ENCODE data around the gene RRAGD.

RRAGD gene

DNA sequence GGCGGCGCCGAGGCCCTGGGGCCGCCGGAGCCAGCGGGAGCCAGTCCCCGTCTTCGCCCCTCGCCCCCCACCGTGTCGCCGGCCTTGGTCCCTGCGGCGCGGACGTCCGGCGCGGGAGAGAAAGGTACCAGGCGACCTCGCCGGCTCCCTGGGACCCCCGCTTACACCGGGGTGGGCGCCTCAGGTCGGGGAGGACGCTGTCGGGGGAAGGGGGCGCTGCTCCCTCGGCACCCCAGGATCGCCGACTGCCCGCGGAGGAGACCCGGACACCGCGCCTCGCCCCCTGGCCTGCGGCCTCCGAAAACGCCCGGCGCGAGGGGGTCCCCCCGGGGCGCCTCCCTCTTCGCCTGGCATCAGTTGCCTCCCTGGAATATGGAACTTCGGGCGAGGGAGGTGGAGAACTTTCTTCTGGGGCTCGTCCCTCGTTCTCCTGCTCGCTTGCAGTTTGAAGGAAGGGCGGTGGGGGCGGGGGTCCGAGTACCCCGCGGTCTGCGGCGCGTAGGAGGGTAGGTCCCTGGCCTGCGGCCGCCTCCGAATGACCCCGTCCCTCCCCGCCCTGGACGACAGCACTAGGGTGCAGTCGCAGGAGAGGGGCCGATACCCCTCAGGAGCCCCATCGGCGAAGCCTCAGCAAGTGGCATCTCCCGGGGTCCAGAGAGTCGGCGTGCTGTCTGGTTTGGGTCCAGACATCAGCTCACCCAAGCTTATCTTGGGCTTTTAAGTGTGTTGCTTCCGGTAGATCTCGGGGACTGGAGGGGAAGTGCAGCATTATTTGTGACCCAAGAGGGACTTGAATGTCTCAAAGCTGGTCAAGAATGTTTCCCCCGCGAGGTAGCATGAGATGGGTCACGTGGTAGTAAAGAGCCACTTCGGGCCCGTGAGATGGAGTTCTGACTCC, 21.4 kb upstream of the RRAGD start:
- Mint-ChIP-seq H3K27me3 (peaks cover 3% of the 10 kb centered on the region), H3K36me3 (ENCODE audit: low read depth) (peaks cover 2% of the 10 kb centered on the region), H3K4me3 (peak overlapping the region; percentile 77), H3K9me3 (no peaks in the 10 kb centered on the region), H3K27ac (peak overlapping the region; percentile 47), H3K4me1 (ENCODE audit: low read depth) (peaks cover 23% of the 10 kb centered on the region)
- peak; percentile 61 for DNase-seq

DNA sequence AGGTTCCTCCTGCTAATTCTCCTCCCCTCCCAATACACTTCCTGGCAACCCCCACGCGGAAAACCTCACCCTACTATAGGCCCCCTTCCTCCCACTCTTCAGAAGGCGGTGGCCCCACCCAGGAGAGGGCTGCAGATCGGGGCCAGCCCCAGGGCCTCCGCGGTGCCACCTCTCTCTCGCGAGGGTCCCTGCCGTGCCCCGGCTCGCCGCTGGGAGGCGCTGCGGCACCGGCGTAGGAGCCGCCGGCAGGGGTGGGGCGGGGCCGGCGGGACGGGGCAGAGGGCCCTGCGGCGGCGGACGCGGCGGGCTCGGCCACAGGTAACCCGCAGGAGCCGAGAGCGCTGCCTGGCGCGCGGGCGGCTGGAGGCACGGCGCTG, 20.8 kb upstream of the RRAGD start, which contains the start of gene ANKRD6:
ANKRD6 (plus strand) TSS at position 278 of the 377 bp plus-strand sequence. CDS start 133,825 bp downstream, outside the sequence.
- peak within 1 kb of the TSS; percentile 47 for H3K27ac Mint-ChIP-seq
- H3K4me3 Mint-ChIP-seq: peak within 1 kb of the TSS; percentile 77
- peak; percentile 94 for DNase-seq
- peaks cover 3% of the 10 kb centered on the region for H3K27me3 Mint-ChIP-seq
- H3K4me1 Mint-ChIP-seq (ENCODE audit: low read depth): peaks cover 23% of the 10 kb centered on the region
- no peaks in the 10 kb centered on the region for H3K9me3 Mint-ChIP-seq
- peaks cover 2% of the 10 kb centered on the region for H3K36me3 Mint-ChIP-seq (ENCODE audit: low read depth)

DNA sequence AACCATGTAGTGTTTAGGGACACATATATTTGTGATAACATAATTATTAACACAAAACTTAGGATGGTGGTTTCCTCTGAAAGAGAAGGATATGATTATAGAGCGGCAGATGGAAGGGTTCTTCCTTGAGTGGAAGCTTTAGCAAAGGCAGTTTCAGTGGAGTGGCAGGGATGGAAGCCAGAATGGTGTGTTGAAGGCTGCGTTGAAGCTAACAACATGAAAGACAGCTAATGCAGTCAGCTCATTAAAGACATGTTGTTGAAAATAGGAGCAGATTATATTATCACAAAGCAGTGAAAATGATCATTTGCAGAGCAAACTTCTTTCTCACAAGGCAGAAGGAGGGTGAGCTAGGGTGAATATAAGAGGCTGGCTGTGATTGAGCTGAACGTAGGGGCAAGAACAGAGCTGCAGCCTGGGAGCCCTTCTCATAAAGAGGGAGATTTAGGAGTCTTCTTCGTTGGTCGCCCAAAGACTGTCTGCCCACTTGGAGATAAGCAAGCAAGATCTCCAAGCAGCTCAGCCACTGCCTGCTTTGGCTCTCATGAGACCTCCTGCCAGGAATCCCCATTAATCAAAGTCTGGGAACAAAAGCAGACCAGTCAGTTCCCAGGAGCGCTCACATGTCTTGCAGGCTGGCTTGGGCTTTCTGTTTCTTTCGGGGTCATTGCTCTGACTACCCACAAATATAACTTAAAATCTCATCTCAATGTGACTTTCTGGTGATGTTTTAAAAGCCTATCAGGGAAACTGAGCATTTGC, 18.3 kb upstream of the RRAGD start:
- Mint-ChIP-seq H3K9me3 (no peaks in the 10 kb centered on the region), H3K36me3 (ENCODE audit: low read depth) (peaks cover 2% of the 10 kb centered on the region), H3K27ac (no peak overlapping the region), H3K4me3 (no peak overlapping the region), H3K27me3 (peaks cover 6% of the 10 kb centered on the region), H3K4me1 (ENCODE audit: low read depth) (peaks cover 21% of the 10 kb centered on the region)
- DNase-seq: no peak

DNA sequence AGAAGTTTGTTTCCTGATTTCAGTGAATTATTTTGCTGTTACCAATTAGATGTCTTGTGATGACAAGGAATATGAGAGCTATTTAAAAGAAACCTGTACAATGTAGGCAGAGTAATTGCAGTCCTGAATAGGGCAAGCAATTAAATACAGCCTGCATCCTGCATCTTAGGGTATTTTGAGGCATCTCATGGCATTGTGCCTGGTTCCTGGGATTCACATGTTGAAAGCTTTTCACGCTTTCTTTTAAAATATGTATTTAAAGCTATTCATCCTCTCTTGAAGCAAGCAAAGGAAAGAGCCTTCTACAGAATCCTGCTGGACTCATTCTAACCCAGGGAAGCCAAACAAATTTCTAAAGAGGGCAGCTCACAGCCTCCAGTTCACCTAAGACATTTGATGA, 4.7 kb upstream of the RRAGD start:
- DNase-seq: no peak
- peaks cover 14% of the 10 kb centered on the region for H3K27me3 Mint-ChIP-seq
- H3K9me3 Mint-ChIP-seq: no peaks in the 10 kb centered on the region
- H3K4me1 Mint-ChIP-seq (ENCODE audit: low read depth): peaks cover 13% of the 10 kb centered on the region
- no peak overlapping the region for H3K27ac Mint-ChIP-seq
- H3K4me3 Mint-ChIP-seq: no peak overlapping the region
- H3K36me3 Mint-ChIP-seq (ENCODE audit: low read depth): no peaks in the 10 kb centered on the region

- Mint-ChIP-seq H3K9me3 (no peaks in the 10 kb centered on the region), H3K4me3 (no peak overlapping the region), H3K4me1 (ENCODE audit: low read depth) (peaks cover 21% of the 10 kb centered on the region), H3K27me3 (peaks cover 14% of the 10 kb centered on the region), H3K27ac (no peak overlapping the region), H3K36me3 (ENCODE audit: low read depth) (no peaks in the 10 kb centered on the region)
- no peak for DNase-seq
These were observed 3.1 kb upstream of the RRAGD start for GRCh38 chr6:89415185-89415584.

GRCh38 chr6:89414215-89414614, 2.1 kb upstream of the RRAGD start:
- Mint-ChIP-seq H3K4me1 (ENCODE audit: low read depth) (peaks cover 22% of the 10 kb centered on the region), H3K9me3 (no peaks in the 10 kb centered on the region), H3K36me3 (ENCODE audit: low read depth) (no peaks in the 10 kb centered on the region), H3K27ac (no peak overlapping the region), H3K4me3 (no peak overlapping the region), H3K27me3 (peaks cover 11% of the 10 kb centered on the region)
- DNase-seq: no peak

GRCh38 chr6:89413006-89413400, 930 bp upstream of the RRAGD start:
- H3K9me3 Mint-ChIP-seq: no peaks in the 10 kb centered on the region
- peaks cover 22% of the 10 kb centered on the region for H3K4me1 Mint-ChIP-seq (ENCODE audit: low read depth)
- H3K4me3 Mint-ChIP-seq: peak overlapping the region; percentile 85
- H3K27ac Mint-ChIP-seq: peak overlapping the region; percentile 88
- H3K27me3 Mint-ChIP-seq: peaks cover 11% of the 10 kb centered on the region
- H3K36me3 Mint-ChIP-seq (ENCODE audit: low read depth): no peaks in the 10 kb centered on the region
- DNase-seq: peak; percentile 36

DNA sequence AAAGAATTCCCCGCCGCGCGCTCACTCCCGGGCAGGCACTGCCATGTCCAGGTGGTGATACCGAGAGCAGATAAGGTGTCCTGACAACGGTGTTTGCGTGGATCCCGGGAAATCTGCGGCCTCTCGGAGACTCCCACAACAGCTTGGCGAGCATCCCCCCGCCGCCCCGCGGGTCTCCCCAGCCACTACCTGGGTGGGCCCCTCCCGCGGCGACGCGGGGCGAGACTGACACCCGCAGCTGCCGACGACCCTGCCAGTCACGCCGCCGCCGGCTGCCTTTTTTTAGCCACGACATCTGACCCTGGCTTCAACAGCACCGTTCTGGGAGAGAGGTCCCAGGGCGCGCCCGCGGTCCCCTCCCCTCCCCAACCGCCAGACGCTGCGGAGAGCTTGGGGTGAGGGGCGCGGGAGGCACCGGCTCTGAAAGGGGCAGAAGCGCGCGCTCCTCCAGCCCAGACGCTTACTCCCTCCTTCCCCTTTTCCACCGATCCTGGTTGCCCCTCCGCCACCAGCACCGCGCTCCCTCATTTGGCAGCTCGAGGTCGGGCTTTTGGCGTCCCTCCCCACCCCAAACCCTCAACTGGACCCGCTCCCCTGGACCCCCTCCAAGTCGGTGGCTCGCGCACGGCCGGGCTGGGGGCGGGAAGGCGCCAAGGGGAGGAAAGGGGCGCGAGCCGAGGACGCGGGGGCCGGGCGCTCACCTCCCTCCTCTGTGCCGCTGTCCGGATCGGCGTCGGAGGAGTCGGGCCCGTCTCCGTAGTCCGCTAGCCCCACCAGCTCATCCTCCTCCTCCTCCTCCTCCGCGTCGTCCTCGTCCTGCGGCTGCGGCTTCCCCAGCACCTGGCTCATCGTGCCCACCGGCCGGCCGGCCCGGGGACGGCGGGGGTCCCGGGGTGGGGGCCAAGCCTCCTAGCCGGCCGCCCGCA, 665 bp downstream of the RRAGD start:
- H3K4me1 Mint-ChIP-seq (ENCODE audit: low read depth): peaks cover 22% of the 10 kb centered on the region
- H3K27ac Mint-ChIP-seq: peak overlapping the region; percentile 71
- H3K36me3 Mint-ChIP-seq (ENCODE audit: low read depth): no peaks in the 10 kb centered on the region
- peaks cover 11% of the 10 kb centered on the region for H3K27me3 Mint-ChIP-seq
- peak; percentile 68 for DNase-seq
- no peaks in the 10 kb centered on the region for H3K9me3 Mint-ChIP-seq
- H3K4me3 Mint-ChIP-seq: peak overlapping the region; percentile 79

DNA sequence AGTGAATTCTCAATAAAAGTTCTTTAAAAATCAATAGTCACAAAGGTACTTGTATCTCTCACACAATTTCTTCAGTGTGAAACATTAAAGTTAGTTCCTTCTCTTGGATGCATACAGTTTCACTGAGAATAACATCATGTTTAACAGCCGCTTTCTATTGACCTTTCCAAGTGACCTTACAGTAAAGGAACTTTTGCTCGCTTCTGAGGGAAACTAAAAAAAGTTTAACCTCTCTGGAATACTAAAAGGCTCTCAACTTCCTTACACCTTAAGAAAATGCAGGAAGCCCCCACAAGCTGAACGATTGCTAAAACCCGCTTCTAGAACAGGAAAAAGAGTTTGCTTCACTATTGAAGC, 1.3 kb downstream of the RRAGD start:
- Mint-ChIP-seq H3K27me3 (peaks cover 11% of the 10 kb centered on the region), H3K27ac (peak overlapping the region; percentile 71), H3K9me3 (no peaks in the 10 kb centered on the region), H3K4me3 (peak overlapping the region; percentile 79), H3K4me1 (ENCODE audit: low read depth) (peaks cover 22% of the 10 kb centered on the region), H3K36me3 (ENCODE audit: low read depth) (no peaks in the 10 kb centered on the region)
- no peak for DNase-seq

DNA sequence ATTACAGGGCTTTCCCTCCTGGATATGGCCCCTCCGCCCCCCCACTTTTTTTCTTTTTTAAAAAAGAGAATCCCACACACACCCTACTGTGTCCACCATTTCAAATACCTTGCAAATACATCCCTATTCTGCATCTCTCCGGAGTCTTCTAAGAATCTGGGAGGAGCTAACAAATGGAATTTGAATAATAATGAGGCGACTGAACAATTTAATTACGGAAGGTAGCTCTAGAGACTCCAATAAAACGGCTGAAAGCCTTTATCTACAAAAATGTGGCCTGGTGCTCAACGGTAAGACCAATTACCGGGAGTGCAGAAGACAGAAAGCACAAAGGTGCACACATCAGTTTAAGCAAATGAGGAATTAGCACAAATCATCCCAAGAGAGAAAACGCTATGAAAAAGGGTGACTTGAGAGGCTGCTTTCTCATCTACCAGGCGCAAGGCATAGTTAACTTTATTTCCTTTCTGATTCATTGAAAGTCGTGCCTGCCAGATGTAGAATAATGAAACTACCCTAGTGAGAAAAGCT, 1.8 kb downstream of the RRAGD start:
- peaks cover 22% of the 10 kb centered on the region for H3K4me1 Mint-ChIP-seq (ENCODE audit: low read depth)
- no peaks in the 10 kb centered on the region for H3K9me3 Mint-ChIP-seq
- H3K27ac Mint-ChIP-seq: peak overlapping the region; percentile 47
- H3K36me3 Mint-ChIP-seq (ENCODE audit: low read depth): no peaks in the 10 kb centered on the region
- no peak for DNase-seq
- H3K27me3 Mint-ChIP-seq: peaks cover 11% of the 10 kb centered on the region
- peak overlapping the region; percentile 79 for H3K4me3 Mint-ChIP-seq

DNA sequence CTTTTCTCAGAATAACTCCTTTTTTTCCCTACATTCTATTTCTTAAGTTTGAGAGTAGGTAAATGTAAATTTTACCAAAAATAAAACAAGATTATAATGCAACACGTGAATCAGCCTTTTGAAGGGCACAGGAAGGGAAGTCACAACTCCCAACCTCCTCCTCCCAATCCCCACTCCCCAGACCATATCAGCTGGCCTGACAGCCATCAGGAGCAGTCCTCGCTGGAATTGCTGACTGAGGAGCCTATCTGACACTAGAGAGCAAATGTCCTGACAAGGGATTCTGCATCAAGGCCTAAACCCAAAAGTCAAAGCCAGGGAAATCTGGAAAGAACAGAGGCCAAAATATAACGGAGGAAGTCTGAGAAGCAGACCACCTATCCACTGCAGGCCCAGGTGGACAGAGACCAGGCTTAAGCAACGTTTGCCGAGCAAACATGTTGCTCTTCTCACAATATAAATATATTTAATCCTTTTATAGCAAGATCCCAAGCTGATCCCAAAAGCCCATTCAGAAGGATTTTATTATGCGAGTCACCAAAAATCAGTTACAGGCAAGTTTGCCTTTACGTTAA, 2.5 kb downstream of the RRAGD start:
- peaks cover 11% of the 10 kb centered on the region for H3K27me3 Mint-ChIP-seq
- no peaks in the 10 kb centered on the region for H3K9me3 Mint-ChIP-seq
- DNase-seq: no peak
- no peak overlapping the region for H3K27ac Mint-ChIP-seq
- H3K4me3 Mint-ChIP-seq: no peak overlapping the region
- peaks cover 22% of the 10 kb centered on the region for H3K4me1 Mint-ChIP-seq (ENCODE audit: low read depth)
- no peaks in the 10 kb centered on the region for H3K36me3 Mint-ChIP-seq (ENCODE audit: low read depth)

- no peak for DNase-seq
- Mint-ChIP-seq H3K9me3 (no peaks in the 10 kb centered on the region), H3K4me1 (ENCODE audit: low read depth) (peaks cover 9% of the 10 kb centered on the region), H3K36me3 (ENCODE audit: low read depth) (no peaks in the 10 kb centered on the region), H3K27ac (no peak overlapping the region), H3K4me3 (no peak overlapping the region), H3K27me3 (no peaks in the 10 kb centered on the region)
These were observed 5.9 kb downstream of the RRAGD start for GRCh38 chr6:89406141-89406540.

- no peaks in the 10 kb centered on the region for H3K36me3 Mint-ChIP-seq (ENCODE audit: low read depth)
- H3K4me3 Mint-ChIP-seq: no peak overlapping the region
- H3K27me3 Mint-ChIP-seq: no peaks in the 10 kb centered on the region
- H3K4me1 Mint-ChIP-seq (ENCODE audit: low read depth): no peaks in the 10 kb centered on the region
- no peaks in the 10 kb centered on the region for H3K9me3 Mint-ChIP-seq
- H3K27ac Mint-ChIP-seq: no peak overlapping the region
- no peak for DNase-seq
These were observed 7.6 kb downstream of the RRAGD start for GRCh38 chr6:89404512-89404911.

GRCh38 chr6:89402776-89403175, 9.3 kb downstream of the RRAGD start:
- H3K9me3 Mint-ChIP-seq: no peaks in the 10 kb centered on the region
- H3K27me3 Mint-ChIP-seq: no peaks in the 10 kb centered on the region
- no peak overlapping the region for H3K27ac Mint-ChIP-seq
- H3K4me1 Mint-ChIP-seq (ENCODE audit: low read depth): no peaks in the 10 kb centered on the region
- H3K36me3 Mint-ChIP-seq (ENCODE audit: low read depth): no peaks in the 10 kb centered on the region
- no peak for DNase-seq
- H3K4me3 Mint-ChIP-seq: no peak overlapping the region

Data from activated T-cell treated with anti-CD3 and anti-CD28 coated beads, Interleukin-2, amount 50 U/mL, for 24 hours (primary cell).